HTR-8/SVneo (cell line): ENCODE results near the gene CUL9.

Experiments used
- DNase-seq: peaks from one replicate; pipeline ENCODE4 v3.0.0; 2011; ENCODE audit warnings: low spot score, mixed read lengths; ENCODE audit not compliant: insufficient read length
- FAIRE-seq: peaks from 2 replicates; lab custom pipeline; 2011; peaks lifted over from hg19 to GRCh38; lab: Jason Lieb, UNC

CUL9 gene

GRCh38 chr6:43268355-43268700, 86.3 kb downstream of the CUL9 start:
- FAIRE-seq = no peak
- no peak for DNase-seq

DNA sequence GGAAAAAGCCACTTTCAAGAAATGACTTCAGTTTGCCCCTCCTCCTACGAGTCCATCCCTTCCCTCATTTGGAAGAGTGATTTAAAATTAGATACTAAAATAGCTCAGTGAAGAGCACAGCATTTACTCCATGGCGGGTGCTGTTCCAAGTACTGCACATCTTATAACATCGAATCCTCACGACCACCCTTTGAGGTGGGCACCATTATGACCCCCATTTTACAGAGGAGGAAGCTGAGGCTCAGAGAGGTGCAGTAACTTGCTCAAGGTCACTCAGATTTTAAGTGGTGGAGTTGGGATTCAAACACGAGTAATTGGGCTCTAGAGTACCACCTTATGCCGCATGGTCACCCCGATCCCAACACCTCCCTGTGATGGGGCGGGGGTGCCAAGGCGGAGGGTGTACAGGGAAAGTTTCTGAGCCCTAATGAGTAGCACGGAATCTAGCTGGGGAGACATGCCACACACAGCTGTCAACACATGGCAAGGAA, 86.8 kb downstream of the CUL9 start:
- DNase-seq (no peak), FAIRE-seq (no peak)

- FAIRE-seq (no peak), DNase-seq (no peak)
These were observed 87.4 kb downstream of the CUL9 start for GRCh38 chr6:43269273-43270007.

DNA sequence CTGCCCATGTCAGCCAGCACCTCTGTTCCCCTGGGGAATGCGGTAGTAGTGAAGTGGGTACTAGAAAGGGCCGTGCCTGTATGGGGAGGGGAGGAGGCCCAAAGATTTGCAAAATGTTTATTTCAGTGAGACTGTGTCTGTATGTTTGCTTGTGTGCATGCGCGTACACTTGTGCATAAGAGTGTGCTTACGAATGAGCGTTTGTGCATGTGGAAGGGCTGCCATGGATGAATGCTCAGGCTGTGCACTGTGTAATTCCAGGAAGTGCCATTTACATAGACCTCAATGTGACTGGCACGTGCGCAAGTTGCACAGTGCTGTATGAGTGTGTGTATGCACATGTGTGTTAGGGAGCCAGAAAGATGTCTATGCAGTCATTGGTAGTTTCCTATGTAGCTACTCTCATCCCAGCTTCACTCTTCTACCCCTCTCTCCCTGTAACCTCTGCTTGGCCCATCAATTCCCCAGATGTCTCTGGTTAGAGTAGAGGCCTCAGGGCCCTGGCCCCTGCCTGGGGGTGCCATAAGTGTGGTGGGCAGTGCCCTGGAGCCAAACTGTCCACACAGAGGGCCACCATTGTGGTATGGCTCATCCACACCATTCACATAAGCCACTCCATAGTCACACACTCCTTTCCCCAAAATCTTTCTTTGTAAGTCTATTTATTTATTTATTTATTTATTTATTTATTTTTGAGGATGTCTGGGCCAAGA, 89.3 kb downstream of the CUL9 start:
- DNase-seq = no peak
- FAIRE-seq = no peak

GRCh38 chr6:43271944-43272343, 89.9 kb downstream of the CUL9 start:
- DNase-seq (no peak), FAIRE-seq (no peak)

- DNase-seq (no peak), FAIRE-seq (no peak)
These were observed 91.7 kb downstream of the CUL9 start for GRCh38 chr6:43273707-43274106.
